ENCODE measurements around the gene TMEM35B. TPM values are rescaled to one million over a fixed set of nuclear protein-coding genes. Genes with fewer than 3 reads are reported as not detected.
"Not testable (repeated sequence)": the region's sequence is repeated elsewhere in the genome, so short reads cannot be mapped to it uniquely, and the experiment has no call there.

Gene TMEM35B
- polyA plus RNA-seq, result 10 to 100 TPM; 26.7 to 55.1 (median 51.8) TPM

DNA sequence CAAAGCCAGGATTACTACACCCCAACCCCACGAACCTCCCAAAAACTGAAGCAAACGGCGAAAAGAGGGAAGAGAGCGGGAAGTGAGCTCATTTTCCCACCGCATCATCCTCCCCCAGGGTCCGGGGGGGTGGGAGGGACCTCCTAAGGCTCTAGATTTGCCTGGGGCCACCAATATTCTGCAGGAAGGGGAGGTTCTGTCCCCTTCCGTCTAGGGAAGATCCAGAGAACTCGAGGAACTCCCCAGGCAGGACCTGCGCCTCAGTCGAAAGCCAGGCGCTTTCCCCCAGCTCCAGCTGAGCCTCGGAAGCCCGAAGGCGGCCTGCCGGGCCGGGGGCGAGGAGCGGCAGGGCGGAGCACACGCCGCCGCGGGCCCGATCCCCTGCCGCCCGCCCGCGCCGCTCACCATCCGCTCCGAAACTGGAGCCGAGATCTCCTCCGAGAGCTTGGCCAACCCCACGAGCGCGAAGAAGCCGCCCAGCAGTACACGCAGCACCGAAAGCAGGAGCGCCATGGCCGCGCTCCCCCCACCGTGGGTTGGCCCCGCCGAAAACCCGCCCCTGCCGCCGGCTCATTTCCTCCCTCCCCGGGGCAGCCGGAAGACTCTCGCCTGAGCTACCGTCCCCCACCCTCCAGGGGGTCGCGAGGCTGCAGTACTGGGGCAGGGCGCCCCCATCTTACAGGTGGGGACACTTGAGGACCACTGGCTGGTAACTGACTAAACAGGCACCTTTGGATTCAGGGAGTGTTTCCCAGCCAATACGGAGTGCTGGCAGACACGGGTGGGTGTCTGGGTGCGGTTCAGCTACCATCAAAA, at the start of gene TMEM35B:
Gene TMEM35B (minus strand): TSS at position 555 of the 816 bp plus-strand sequence. CDS start 42 bp downstream, at position 513.
- peak within 1 kb of the TSS; percentile 30 for H3K27ac ChIP-seq (ENCODE audit: low read depth, low read length)
- WGBS, 3 donors, result 0 to 1% (median 0%) methylated on average over 47 to 58 of the region's 58 CpGs

DNA sequence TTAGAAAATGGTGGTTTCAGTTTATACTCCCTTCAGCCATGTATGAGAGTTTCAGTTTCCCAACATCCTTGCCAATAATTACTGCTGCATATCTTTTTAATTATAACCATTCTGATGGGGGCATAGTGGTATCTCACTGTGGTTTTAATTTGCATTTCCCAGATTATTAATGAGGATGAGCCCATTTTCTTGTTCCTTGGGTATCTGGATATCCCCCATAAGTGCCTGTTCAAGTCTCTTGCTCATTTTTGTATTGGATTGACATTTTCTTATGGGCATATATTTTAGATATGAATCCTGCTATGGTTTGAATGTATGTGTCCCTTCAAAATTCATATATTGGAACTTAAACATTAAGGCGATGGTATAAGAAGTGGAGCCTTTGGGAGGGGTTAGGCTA, 48.2 kb upstream of the TMEM35B start:
- H3K27ac ChIP-seq (ENCODE audit: low read depth, low read length), result no peak overlapping the region
- 96 to 100% (median 97%) methylated on average over 1 of the region's 1 CpG for WGBS, 3 donors

DNA sequence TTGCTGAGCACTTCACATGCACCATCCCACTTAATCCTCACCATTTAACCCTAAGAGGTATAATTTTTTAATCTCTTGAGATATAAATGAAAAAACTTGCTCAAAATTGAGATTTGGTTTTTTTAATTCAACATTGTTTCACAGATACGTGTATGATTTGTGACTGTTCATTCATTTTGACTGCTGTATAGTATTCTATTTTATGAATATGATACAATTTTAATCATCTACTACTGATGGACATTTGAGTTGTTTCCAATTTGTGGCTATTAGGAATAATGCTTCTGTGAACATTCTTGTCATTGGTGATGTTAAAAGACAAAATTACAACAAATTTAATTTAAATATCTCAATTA, 47.2 kb upstream of the TMEM35B start:
- WGBS, 3 donors, result 93 to 98% (median 96%) methylated on average over 1 of the region's 1 CpG
- H3K27ac ChIP-seq (ENCODE audit: low read depth, low read length), result no peak overlapping the region

DNA sequence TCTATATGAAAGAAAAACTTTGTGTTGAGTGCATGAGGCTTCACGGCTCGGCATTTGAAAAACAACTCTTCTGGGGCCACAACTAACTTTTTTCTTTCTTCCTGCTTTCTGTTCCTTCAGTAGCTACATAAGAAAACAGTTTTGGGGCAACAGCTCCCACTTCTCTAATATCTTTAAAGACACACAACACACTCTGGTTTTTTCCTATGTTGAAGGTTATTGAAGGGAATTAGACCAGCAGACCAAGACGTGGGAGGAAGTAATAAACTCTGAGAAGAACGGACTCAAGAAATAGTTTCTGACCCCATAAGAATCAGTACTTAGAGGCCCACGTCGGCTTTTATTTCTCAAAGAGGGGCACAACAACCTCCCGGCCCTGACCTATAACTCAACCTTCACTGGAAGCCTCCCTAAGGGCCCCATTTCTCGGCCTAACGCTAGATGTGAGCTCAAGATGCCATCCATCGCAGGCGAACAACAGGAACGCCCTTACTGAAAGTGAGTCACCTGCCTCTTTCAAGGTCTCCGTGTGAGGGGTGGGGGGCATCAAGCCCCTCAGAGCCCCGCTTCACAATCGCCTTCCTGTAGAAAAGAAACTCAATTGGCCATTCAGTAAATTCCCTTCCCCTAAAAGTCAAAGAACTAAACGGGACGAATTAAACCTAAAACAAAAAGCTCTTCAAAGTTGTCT, 45.8 kb upstream of the TMEM35B start:
- H3K27ac ChIP-seq (ENCODE audit: low read depth, low read length), result peak overlapping the region; percentile 89

DNA sequence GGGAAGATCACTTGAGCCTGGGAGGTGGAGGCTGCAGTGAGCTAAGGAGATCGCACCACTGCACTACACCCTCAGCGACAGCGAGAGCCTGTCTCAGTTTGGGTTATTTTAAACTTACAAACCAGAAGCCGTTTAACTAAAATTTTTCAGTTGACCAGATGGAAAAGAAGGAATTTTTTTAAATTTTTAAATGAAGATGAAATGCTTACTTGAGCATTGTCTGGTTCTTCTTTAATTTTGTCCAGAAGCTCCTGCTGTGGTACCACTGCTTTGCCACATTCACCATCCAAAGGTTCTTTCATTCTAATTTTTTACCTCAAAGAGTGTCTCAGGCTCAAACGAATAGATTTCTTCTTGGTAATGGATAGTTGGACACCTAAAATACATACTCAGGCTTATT, 45.2 kb upstream of the TMEM35B start:
- no peak overlapping the region for H3K27ac ChIP-seq (ENCODE audit: low read depth, low read length)
- WGBS, 3 donors, result 53 to 75% (median 71%) methylated on average over 5 of the region's 5 CpGs

More for the DNA sequence above, 45.8 kb upstream of the TMEM35B start:
- WGBS, 3 donors, result 3 to 6% (median 4%) methylated on average over 17 of the region's 17 CpGs

DNA sequence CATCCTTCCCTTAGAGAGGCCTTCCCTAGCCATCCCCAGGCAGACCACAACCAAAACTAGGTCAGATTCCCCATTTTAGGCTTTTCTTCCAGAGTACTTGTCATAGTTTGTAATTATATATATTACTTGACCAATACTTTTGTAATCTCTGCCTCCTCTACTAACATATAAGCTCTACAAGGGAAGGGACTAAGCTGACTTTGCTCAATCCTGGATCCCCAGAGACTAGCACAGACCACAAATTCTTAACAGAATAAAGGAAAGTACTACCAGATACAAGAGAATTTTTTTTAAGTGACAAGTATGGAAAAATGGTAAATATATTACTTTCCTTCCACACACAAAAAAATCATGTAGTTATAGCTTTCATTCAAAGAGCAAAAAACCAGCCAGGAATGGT, 44.6 kb upstream of the TMEM35B start:
- H3K27ac ChIP-seq (ENCODE audit: low read depth, low read length), result no peak overlapping the region

DNA sequence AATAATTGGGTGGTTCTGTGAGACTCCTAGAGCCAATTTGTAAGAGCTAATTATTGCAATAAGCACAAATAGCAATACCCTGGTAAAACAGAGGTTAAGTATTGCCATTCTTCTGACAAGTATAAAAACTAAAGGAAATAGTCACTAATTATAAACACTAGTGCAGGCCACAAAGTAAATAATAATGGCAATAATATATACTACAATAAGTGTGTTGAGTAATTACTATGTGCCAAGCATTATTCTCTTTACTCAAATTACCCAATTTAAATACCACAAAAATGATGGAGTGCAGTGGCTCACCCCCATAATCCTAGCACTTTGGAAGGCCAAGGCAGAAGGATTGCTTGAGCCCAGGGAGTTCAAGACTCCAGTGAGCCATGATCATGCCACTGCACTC, 31.3 kb upstream of the TMEM35B start:
- H3K27ac ChIP-seq (ENCODE audit: low read depth, low read length), result no peak overlapping the region

DNA sequence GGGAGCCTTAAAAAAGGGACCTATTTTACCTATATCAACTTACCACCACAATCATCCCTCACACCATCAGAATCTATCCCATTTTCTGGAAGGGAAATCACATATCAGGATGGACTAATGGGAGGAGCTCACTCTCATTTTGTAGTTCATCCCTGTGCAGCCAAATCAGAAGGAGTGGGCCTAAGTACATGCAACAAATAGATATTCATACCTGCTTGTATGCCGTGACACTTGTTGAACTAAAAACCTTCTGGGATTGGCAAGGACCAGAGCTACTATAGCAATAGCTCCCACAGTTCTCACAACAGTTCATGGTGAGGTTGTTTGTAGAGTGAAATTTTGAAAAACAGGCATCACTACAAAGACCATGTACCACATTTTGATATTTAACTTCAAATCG, 29.3 kb upstream of the TMEM35B start:
- H3K27ac ChIP-seq (ENCODE audit: low read depth, low read length), result no peak overlapping the region
- 86 to 96% (median 95%) methylated on average over 2 of the region's 2 CpGs for WGBS, 3 donors

DNA sequence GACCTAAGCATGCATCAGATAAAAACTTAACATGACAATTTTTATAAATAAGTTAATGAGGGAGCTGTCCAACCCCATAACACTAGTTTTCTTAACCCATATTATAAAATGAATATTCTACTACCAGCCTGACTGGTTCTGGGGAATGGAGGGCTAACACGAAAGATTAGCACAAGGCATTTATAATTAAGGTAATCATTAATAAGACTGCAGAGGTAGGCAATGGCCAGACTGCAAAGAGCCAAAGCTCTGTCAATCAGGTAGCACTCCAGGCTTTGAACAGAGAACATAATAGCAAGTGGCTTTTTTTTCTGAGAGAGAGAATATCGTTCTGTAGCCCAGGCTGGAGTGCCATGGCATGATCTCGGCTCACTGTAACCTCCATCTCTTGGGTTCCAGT, 20.6 kb upstream of the TMEM35B start:
- 63 to 96% (median 93%) methylated on average over 3 of the region's 3 CpGs for WGBS, 3 donors
- no peak overlapping the region for H3K27ac ChIP-seq (ENCODE audit: low read depth, low read length)

DNA sequence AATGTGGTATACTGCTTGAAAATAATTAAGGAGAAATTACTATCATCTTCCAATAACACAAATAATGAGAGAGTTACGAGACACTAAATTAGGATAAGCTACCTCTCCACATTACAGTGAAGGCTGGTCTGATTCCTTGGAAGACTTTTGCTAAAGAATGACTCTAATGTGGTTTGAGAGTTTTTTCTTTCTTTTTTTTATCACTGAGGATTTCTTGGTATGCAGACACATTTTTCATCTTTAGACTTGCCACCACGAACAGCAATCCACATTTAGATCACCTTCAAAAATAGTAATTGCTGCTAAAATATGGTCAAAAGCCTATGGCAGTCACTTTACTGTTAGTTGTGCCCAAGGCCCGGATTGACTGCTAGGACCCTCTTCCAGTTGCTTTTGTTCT, 16.6 kb upstream of the TMEM35B start:
- no peak overlapping the region for H3K27ac ChIP-seq (ENCODE audit: low read depth, low read length)
- WGBS, 3 donors, result 79 to 88% (median 83%) methylated on average over 3 of the region's 3 CpGs

DNA sequence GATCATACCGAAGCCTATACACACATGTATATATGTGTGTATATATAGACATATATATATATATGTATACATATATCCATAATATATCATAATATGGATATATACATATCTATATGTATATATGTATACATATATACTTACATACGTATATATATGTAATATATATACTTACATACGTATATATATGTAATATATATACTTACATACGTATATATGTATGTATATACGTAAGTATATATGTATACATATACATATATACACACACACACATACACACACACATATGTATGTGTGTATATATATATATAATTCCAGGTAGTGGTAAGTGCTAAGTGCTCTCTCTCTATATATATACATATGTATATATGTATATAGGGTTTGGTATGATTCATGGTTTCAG, 9.7 kb upstream of the TMEM35B start:
- no peak overlapping the region for H3K27ac ChIP-seq (ENCODE audit: low read depth, low read length)
- WGBS, 3 donors, result 90 to 94% (median 94%) methylated on average over 5 of the region's 5 CpGs

DNA sequence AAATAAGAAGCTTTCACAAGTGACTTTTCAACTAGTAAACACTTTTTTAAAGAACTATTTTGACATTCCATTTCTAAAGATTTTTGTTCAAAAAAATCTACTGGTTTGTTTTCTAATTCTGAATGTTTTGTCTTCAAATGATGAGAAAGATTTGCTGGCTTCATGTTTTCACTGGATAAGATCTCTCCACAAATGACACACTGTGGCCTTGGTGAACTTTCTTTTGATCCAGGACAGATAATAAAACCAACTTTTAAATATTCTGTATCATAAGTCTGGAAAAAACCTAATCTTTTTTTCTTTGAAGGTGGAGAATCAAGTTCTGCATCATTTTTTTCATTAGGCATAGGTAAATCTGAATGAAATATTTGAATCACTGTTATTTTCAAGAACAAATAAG, 3.4 kb upstream of the TMEM35B start:
- H3K27ac ChIP-seq (ENCODE audit: low read depth, low read length), result no peak overlapping the region

DNA sequence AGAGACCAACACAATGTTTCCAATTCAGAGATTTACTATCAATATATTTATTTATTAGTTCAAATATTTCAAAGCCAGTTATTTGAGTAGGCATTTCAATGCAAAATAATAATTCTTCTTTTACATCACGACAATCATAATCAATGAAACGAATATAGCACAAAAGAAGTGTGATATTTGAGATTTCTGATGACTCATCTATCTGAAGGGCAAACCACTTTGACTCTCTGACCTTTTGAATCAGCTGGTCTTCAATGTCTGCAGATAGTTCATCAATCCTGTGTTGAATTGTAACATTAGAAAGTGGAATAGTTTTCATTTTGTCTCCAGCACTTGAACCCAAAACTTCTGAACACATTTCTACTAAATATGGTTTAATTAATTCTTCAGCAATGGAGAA, 3.0 kb upstream of the TMEM35B start:
- WGBS, 3 donors, result 85 to 89% (median 86%) methylated on average over 2 of the region's 2 CpGs
- H3K27ac ChIP-seq (ENCODE audit: low read depth, low read length), result no peak overlapping the region

DNA sequence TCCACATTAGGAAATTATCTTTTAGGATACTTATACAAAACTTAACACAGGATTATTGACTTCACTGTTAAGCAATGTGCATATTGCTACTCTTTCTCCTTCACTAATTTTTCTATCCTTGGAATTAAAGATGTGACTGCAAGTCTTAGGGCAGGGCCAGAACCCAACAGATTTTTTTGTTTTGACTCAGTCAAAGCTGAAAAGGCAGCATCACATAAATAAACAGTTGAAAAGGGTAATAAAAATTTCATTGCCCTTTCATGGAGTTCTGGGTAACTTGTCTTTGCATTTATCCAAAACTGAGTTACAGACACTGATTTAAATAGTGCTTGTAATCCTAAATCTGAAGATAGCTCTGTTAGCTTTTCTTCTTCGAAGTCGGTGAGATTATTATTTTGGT, 1.9 kb upstream of the TMEM35B start:
- 93 to 98% (median 98%) methylated on average over 2 of the region's 2 CpGs for WGBS, 3 donors
- no peak overlapping the region for H3K27ac ChIP-seq (ENCODE audit: low read depth, low read length)

DNA sequence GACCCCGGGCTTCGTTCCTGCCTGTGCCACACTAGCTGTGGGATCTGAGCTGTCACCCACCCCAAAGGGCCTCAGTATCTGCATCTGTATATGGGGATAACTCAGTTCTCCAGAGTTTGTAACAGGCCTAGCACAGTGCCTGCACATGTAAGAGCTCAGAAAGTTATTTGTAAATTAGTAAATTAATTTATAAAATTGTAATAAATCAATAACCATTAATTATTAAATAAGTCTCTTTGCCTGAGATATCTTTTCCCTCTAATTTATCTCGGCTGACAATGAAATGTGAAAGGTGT, 410 bp upstream of the TMEM35B start:
- not testable (repeated sequence) for H3K27ac ChIP-seq (ENCODE audit: low read depth, low read length)
- WGBS, 3 donors, result 28 to 30% (median 29%) methylated on average over 3 of the region's 3 CpGs

DNA sequence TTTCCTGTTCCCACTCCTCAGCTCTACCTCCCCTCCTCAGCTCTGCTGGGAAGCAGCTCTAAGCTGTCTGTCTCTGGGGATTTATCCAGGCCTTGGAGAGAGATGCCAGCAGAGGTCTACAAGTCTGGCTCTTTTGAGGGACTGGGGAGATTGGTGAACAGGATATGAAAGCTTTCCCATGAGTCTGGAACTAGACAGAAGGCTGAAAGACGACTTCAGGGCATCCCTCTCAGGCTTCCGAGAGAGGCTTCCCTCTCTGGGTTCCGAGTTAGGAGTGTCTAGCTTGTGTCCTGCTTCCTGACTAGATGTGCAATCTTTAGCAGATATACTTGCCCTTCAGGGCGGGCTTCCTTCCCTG, 733 bp downstream of the TMEM35B start:
- 0 to 3% (median 1%) methylated on average over 4 of the region's 4 CpGs for WGBS, 3 donors
- peak overlapping the region; percentile 30 for H3K27ac ChIP-seq (ENCODE audit: low read depth, low read length)

DNA sequence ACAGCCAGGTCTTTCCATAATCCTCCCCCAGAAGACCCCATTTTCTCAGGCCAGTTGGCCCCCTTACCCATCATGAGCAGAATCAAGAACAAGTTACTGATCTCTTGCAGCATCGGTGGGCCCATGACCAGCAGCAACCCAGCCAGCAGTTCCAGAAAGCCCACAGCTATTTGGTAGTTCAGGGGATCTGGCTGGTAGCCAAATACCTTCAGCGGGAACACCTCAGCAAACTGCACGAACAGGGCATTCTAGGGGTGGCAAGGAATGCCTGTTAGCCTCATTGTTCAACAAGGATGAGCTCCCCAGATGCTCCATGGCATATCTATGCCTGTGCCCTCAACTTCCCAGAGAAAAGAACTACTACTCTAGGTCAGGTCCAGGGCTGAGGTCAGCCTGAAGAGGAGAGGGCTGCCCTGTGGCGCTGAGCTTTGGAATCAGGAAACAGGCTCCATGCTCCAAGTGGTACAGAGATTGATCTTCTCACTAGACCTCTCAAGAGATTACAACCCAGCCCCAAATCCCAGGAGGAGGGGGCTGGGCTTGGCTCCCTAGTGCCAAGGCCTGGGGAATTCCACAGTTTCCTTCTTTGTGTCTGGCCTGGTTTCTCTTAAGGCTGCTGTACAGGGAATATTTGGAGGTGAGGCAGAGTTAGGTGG, 1.3 kb downstream of the TMEM35B start:
- peak overlapping the region; percentile 30 for H3K27ac ChIP-seq (ENCODE audit: low read depth, low read length)
- 42 to 66% (median 65%) methylated on average over 4 of the region's 4 CpGs for WGBS, 3 donors

DNA sequence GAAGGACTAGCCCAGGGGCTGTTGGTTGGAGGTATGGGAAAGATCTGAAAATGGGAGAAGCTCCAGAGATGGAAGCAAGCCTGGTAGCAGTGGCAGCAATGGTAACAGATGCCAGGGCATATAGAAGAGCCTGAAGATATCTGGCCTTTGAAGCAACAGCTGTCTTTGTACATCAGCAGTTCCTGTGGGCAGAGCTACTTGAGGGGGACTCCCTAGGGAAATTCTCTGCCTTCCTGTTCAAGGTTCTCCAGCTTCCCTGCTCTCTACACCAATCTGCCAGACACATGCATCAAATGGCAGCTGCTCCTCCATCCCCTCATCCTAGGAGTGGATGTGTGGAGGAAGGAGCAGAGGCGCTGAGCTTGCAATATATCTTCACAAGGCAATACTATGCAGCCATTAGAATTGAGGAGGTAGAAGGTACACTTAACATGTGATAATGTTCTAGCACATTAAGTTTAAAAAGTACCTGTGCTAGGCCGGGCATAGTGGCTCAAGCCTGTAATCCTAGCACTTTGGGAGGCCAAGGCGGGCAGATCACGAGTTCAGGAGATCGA, 2.2 kb downstream of the TMEM35B start:
- 93 to 96% (median 96%) methylated on average over 5 of the region's 5 CpGs for WGBS, 3 donors
- no peak overlapping the region for H3K27ac ChIP-seq (ENCODE audit: low read depth, low read length)

DNA sequence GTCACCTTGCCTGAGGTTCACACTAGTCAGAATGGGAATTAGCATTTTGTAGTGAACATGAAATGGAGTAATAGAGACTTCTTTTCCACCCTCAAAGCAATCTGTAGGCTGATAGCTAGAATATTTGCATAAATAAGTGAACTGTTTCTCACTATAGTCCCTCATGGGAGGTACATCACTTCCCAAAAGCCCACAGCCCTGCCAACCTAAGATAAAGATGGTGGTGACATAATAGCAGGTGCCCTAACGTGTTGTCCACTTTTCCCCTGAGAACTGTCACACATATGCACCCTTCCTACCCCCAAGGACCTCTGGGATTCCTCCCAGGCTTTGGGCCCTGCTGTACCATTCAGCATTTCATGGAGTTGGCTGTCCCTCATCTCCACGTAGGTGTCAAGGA, 4.4 kb downstream of the TMEM35B start:
- no peak overlapping the region for H3K27ac ChIP-seq (ENCODE audit: low read depth, low read length)
- WGBS, 3 donors, result 76 to 80% (median 79%) methylated on average over 2 of the region's 2 CpGs

DNA sequence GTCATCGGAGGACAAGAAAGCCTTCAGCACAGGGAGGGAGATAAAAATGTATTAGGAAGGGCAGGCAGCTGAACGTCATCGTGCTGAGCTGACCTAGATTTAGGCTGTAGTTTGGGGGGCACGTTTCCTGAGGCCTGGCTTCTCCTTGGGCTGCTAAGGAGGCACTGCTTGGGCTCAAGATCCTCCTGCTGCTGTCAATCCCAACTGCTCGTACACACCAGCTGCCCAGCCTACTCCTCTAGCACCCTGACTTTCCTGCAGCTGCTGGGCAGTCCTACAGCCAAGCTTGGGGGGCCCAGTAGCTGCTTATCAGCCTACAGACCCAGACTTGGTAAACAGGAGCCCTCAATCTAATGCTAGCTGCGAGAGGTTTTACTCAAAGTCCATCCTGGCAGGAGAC, 6.2 kb downstream of the TMEM35B start:
- WGBS, 3 donors, result 68 to 74% (median 73%) methylated on average over 6 of the region's 6 CpGs
- no peak overlapping the region for H3K27ac ChIP-seq (ENCODE audit: low read depth, low read length)
